ENCODE results near the gene PTPRM. TPM values are rescaled to one million over a fixed set of nuclear protein-coding genes. Genes with fewer than 3 reads are reported as not detected.

PTPRM gene
- total and polyA plus RNA-seq, 2 of the 8 experiments (the other 6 are each of a cell fraction or from before 2014, with no cell fraction given), result 4.1 to 7.0 TPM

DNA sequence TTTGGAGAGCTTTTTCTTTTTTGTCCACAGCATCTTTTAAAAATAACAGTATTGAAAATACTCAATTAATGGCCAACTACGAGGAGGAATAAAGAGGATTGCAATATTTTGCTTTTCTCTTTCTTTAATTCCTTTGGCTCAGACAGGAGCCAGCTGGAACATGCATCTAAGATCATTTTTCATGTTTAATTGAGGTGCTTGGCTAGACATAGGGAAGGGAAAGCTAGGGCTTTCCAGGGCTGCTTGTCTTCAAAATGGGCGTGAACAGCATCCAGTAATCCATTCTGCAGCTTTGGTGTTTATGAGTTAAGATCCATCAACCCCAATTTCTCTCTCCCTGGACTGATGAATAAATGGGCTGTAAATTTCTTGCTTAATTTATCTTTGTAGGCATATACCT, 323.0 kb downstream of the PTPRM start:
- no peaks in the 10 kb centered on the region for H4K20me1 ChIP-seq (replicated peaks in 1 of 2; ENCODE audit: control insufficient read depth in 1 of 2, insufficient read depth in 2 of 2, low read length in 2 of 2)
- no peak overlapping the region for H3K56ac ChIP-seq (replicated peaks; ENCODE audit: insufficient read length, low read depth, low read length)
- no peak overlapping the region for H3K4me3 ChIP-seq (ENCODE audit: extremely low read depth in 1 of 4, insufficient read depth in 2 of 4, low read depth in 3 of 4, low read length in 4 of 4)
- H3K27ac ChIP-seq (ENCODE audit: low read depth, low read length), result no peak overlapping the region
- H4K8ac ChIP-seq (ENCODE audit: extremely low read depth, insufficient read depth, low read length), result no peak overlapping the region
- H3K14ac ChIP-seq (ENCODE audit: insufficient read length), result no peak overlapping the region
- ChIA-PET CTCF (ENCODE audit: partially characterized antibody) (no interaction called here), POLR2A (ENCODE audit: partially characterized antibody) (no interaction called here)
- H3K9ac ChIP-seq (replicated peaks in 1 of 4; ENCODE audit: extremely low read depth in 1 of 4, low read depth in 3 of 4, low read length in 3 of 4), result no peak overlapping the region
- H3K23ac ChIP-seq (ENCODE audit: insufficient read length), result no peak overlapping the region
- no peak overlapping the region for H3K4ac ChIP-seq (replicated peaks; ENCODE audit: insufficient read length, low read depth, low read length)
- no peaks in the 10 kb centered on the region for H3K79me2 ChIP-seq (ENCODE audit: control insufficient read depth in 1 of 2, insufficient read depth in 2 of 2, low read length in 2 of 2)
- WGBS, 2 experiments (ENCODE audit: extremely low coverage in 1 of 2, insufficient coverage in 1 of 2, insufficient read length in 1 of 2, insufficient replicate concordance in 2 of 2, low coverage in 1 of 2, low lambda C conversion rate in 2 of 2, missing lambda C conversion rate in 1 of 2), result 88% methylated on average over 2 of the region's 2 CpGs; no CpG with 5 or more reads in 1 of the 2 experiments
- no peaks in the 10 kb centered on the region for H3K23me2 ChIP-seq (ENCODE audit: low read depth, low read length)
- no peak overlapping the region for H2BK12ac ChIP-seq (ENCODE audit: low read depth, low read length)
- no peaks in the 10 kb centered on the region for H3K36me3 ChIP-seq (ENCODE audit: control insufficient read depth in 2 of 4, insufficient read depth in 4 of 4, low read length in 3 of 4)
- no peak overlapping the region for H3K4me2 ChIP-seq (ENCODE audit: insufficient read depth in 1 of 2, low read depth in 2 of 2, low read length in 2 of 2)
- no peak overlapping the region for H4K5ac ChIP-seq (ENCODE audit: insufficient read length, low read depth, low read length)
- no peak overlapping the region for H4K91ac ChIP-seq (replicated peaks; ENCODE audit: insufficient read length, low read length)
- H3K4me1 ChIP-seq (replicated peaks in 1 of 4; ENCODE audit: control insufficient read depth in 3 of 4, insufficient read depth in 4 of 4, low read length in 3 of 4), result peaks cover 0 to 6% (median 0%) of the 10 kb centered on the region in 4 experiments; a peak in 2 of 7 replicates
- FAIRE-seq (no peak), DNase-seq (ENCODE audit: low read depth in 1 of 2, low spot score in 2 of 2) (no peak)
- H3K18ac ChIP-seq (ENCODE audit: extremely low read depth, low read length), result no peak overlapping the region
- no peaks in the 10 kb centered on the region for H3K9me3 ChIP-seq (ENCODE audit: insufficient read depth in 2 of 2, low read depth in 1 of 2, low read length in 1 of 2)
- H3K27me3 ChIP-seq (replicated peaks in 1 of 4; ENCODE audit: control insufficient read depth in 3 of 4, extremely low read depth in 1 of 4, insufficient read depth in 3 of 4, low read length in 3 of 4), result no peaks in the 10 kb centered on the region
- H2BK15ac ChIP-seq (ENCODE audit: low read length), result no peak overlapping the region
- H2BK120ac ChIP-seq (replicated peaks; ENCODE audit: low read depth, low read length), result no peak overlapping the region
- H2AFZ ChIP-seq (ENCODE audit: low read length), result no peak overlapping the region
- H3K79me1 ChIP-seq (ENCODE audit: low read depth, low read length), result no peaks in the 10 kb centered on the region
- no peak overlapping the region for H2AK5ac ChIP-seq (ENCODE audit: low read depth, low read length)
- no peak overlapping the region for H2BK20ac ChIP-seq (ENCODE audit: low read length)
- no peak overlapping the region for H2BK5ac ChIP-seq (ENCODE audit: low read depth, low read length)
- TF ChIP-seq HDAC6 (IDR thresholded peaks at IDR 0.05; ENCODE audit: low read depth, low read length), result no peak
- no peak for TF ChIP-seq SIX5 (IDR thresholded peaks at IDR 0.05; ENCODE audit: low read depth, low read length)
- TF ChIP-seq, protein P1, sequence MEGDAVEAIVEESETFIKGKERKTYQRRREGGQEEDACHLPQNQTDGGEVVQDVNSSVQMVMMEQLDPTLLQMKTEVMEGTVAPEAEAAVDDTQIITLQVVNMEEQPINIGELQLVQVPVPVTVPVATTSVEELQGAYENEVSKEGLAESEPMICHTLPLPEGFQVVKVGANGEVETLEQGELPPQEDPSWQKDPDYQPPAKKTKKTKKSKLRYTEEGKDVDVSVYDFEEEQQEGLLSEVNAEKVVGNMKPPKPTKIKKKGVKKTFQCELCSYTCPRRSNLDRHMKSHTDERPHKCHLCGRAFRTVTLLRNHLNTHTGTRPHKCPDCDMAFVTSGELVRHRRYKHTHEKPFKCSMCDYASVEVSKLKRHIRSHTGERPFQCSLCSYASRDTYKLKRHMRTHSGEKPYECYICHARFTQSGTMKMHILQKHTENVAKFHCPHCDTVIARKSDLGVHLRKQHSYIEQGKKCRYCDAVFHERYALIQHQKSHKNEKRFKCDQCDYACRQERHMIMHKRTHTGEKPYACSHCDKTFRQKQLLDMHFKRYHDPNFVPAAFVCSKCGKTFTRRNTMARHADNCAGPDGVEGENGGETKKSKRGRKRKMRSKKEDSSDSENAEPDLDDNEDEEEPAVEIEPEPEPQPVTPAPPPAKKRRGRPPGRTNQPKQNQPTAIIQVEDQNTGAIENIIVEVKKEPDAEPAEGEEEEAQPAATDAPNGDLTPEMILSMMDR (IDR thresholded peaks at IDR 0.05; ENCODE audit: control extremely low read depth in 1 of 3, insufficient read depth in 1 of 3, low read depth in 1 of 3, low read length in 3 of 3), result no peak
- TF ChIP-seq BRCA1 (IDR thresholded peaks at IDR 0.05; ENCODE audit: low read depth, low read length), result no peak
- no peak for TF ChIP-seq SP2 (IDR thresholded peaks at IDR 0.05; ENCODE audit: low read length)
- no peak for TF ChIP-seq NRF1 (IDR thresholded peaks at IDR 0.05; ENCODE audit: low read depth, low read length)
- TF ChIP-seq TCF12 (IDR thresholded peaks at IDR 0.05; ENCODE audit: low read depth, low read length), result no peak
- TF ChIP-seq, protein P2, sequence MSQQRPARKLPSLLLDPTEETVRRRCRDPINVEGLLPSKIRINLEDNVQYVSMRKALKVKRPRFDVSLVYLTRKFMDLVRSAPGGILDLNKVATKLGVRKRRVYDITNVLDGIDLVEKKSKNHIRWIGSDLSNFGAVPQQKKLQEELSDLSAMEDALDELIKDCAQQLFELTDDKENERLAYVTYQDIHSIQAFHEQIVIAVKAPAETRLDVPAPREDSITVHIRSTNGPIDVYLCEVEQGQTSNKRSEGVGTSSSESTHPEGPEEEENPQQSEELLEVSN (IDR thresholded peaks at IDR 0.05), result no peak
- no peak for TF ChIP-seq ASH2L (IDR thresholded peaks at IDR 0.05; ENCODE audit: low read length)
- TF ChIP-seq RAD21 (IDR thresholded peaks at IDR 0.05 in 1 of 2, conservative IDR thresholded peaks at IDR 0.05 in 1 of 2; ENCODE audit: low read depth in 2 of 2, low read length in 2 of 2), result no peak
- TF ChIP-seq SAP30 (IDR thresholded peaks at IDR 0.05; ENCODE audit: insufficient read depth, insufficient replicate concordance, low read length), result no peak
